ENCODE data around the gene ALOX12B.
"Not testable (repeated sequence)": the region's sequence is repeated elsewhere in the genome, so short reads cannot be mapped to it uniquely, and the experiment has no call there.

ALOX12B gene

GRCh38 chr17:8118769-8119580, 31.5 kb upstream of the ALOX12B start:
- peak; percentile 61 for DNase-seq

GRCh38 chr17:8117980-8118768, 30.7 kb upstream of the ALOX12B start, which contains the start of gene ALOXE3:
TSS of gene ALOXE3 (minus strand) at chr17:8118514. CDS start at chr17:8117990, 524 bp downstream.
- no peak for DNase-seq

- no peak for DNase-seq
These were observed 30.0 kb upstream of the ALOX12B start for GRCh38 chr17:8117367-8117979.

- DNase-seq: no peak
These were observed 29.3 kb upstream of the ALOX12B start for GRCh38 chr17:8116776-8117175.

GRCh38 chr17:8110907-8111306, 23.4 kb upstream of the ALOX12B start:
- DNase-seq: no peak

GRCh38 chr17:8110456-8110804, 22.9 kb upstream of the ALOX12B start:
- DNase-seq: no peak

GRCh38 chr17:8109661-8110455, 22.3 kb upstream of the ALOX12B start:
- DNase-seq: no peak

GRCh38 chr17:8108972-8109660, 21.6 kb upstream of the ALOX12B start:
- DNase-seq: no peak

GRCh38 chr17:8106980-8107379, 19.5 kb upstream of the ALOX12B start:
- DNase-seq: not testable (repeated sequence)

- no peak for DNase-seq
These were observed 18.5 kb upstream of the ALOX12B start for GRCh38 chr17:8105957-8106398.

GRCh38 chr17:8104911-8105310, 17.4 kb upstream of the ALOX12B start:
- no peak for DNase-seq

GRCh38 chr17:8103549-8103948, 16.0 kb upstream of the ALOX12B start:
- DNase-seq: no peak

- no peak for DNase-seq
These were observed 14.2 kb upstream of the ALOX12B start for GRCh38 chr17:8101721-8102120.

GRCh38 chr17:8100763-8101162, 13.2 kb upstream of the ALOX12B start:
- DNase-seq: no peak

GRCh38 chr17:8100111-8100510, 12.6 kb upstream of the ALOX12B start:
- DNase-seq: no peak

GRCh38 chr17:8096541-8096940, 9.0 kb upstream of the ALOX12B start:
- no peak for DNase-seq

- DNase-seq: no peak
These were observed 7.8 kb upstream of the ALOX12B start for GRCh38 chr17:8095361-8095760.

GRCh38 chr17:8091033-8091687, 3.6 kb upstream of the ALOX12B start:
- DNase-seq: no peak

- no peak for DNase-seq
These were observed 2.2 kb upstream of the ALOX12B start for GRCh38 chr17:8089728-8090127.

- DNase-seq: no peak
These were observed 375 bp upstream of the ALOX12B start for GRCh38 chr17:8087952-8088230.

GRCh38 chr17:8084250-8084649, 3.3 kb downstream of the ALOX12B start:
- no peak for DNase-seq

GRCh38 chr17:8082292-8082691, 5.2 kb downstream of the ALOX12B start:
- DNase-seq: no peak

Data from NCI-H1092 (cell line).